HG03175 (cell line): ENCODE measurements around the gene RALGAPA2.

Experiments
- ATAC-seq: cut with Tn5 transposase; IDR thresholded peaks from one replicate; pipeline ENCODE4 v1.9.1; 2021; ENCODE audit warnings: mild to moderate bottlenecking, moderate library complexity; ENCODE audit not compliant: unreplicated experiment

RALGAPA2 gene

GRCh38 chr20:20635006-20635405 lies 77.4 kb downstream of the RALGAPA2 start:
- no peak for ATAC-seq

- ATAC-seq, result no peak
These were observed 79.8 kb downstream of the RALGAPA2 start for GRCh38 chr20:20632644-20633043.

GRCh38 chr20:20630551-20630950 lies 81.9 kb downstream of the RALGAPA2 start:
- ATAC-seq, result no peak

GRCh38 chr20:20629556-20630188 lies 82.8 kb downstream of the RALGAPA2 start:
- ATAC-seq, result no peak

- no peak for ATAC-seq
These were observed 84.1 kb downstream of the RALGAPA2 start for GRCh38 chr20:20628314-20628713.

- ATAC-seq, result no peak
These were observed 85.0 kb downstream of the RALGAPA2 start for GRCh38 chr20:20627471-20627870.

- ATAC-seq, result no peak
These were observed 87.5 kb downstream of the RALGAPA2 start for GRCh38 chr20:20624914-20625313.

GRCh38 chr20:20621195-20621594 lies 91.2 kb downstream of the RALGAPA2 start:
- no peak for ATAC-seq

GRCh38 chr20:20614391-20614790 lies 98.1 kb downstream of the RALGAPA2 start:
- ATAC-seq, result no peak

- no peak for ATAC-seq
These were observed 100.2 kb downstream of the RALGAPA2 start for GRCh38 chr20:20612251-20612650.

- ATAC-seq, result no peak
These were observed 101.3 kb downstream of the RALGAPA2 start for GRCh38 chr20:20611167-20611566.

GRCh38 chr20:20609522-20609921 lies 102.9 kb downstream of the RALGAPA2 start:
- no peak for ATAC-seq

- no peak for ATAC-seq
These were observed 103.8 kb downstream of the RALGAPA2 start for GRCh38 chr20:20608641-20609040.

- no peak for ATAC-seq
These were observed 104.4 kb downstream of the RALGAPA2 start for GRCh38 chr20:20608041-20608440.

- no peak for ATAC-seq
These were observed 105.6 kb downstream of the RALGAPA2 start for GRCh38 chr20:20606881-20607280.

GRCh38 chr20:20606050-20606449 lies 106.4 kb downstream of the RALGAPA2 start:
- ATAC-seq, result no peak

GRCh38 chr20:20604907-20605306 lies 107.5 kb downstream of the RALGAPA2 start:
- no peak for ATAC-seq

GRCh38 chr20:20604357-20604756 lies 108.1 kb downstream of the RALGAPA2 start:
- no peak for ATAC-seq

GRCh38 chr20:20603339-20603990 lies 109.0 kb downstream of the RALGAPA2 start:
- ATAC-seq, result peak; percentile 96

GRCh38 chr20:20597966-20598365 lies 114.5 kb downstream of the RALGAPA2 start:
- ATAC-seq, result no peak

- no peak for ATAC-seq
These were observed 118.3 kb downstream of the RALGAPA2 start for GRCh38 chr20:20594171-20594530.

GRCh38 chr20:20593447-20594170 lies 118.8 kb downstream of the RALGAPA2 start:
- peak; percentile 75 for ATAC-seq
